Activated T-helper 2 cell treated with anti-CD3 and anti-CD28 coated beads, Interferon-gamma antibody, Interleukin-2, Interleukin-4, amounts not matched to agents 10 μg/mL and 5 μg/mL and 100 μg/mL, durations not matched to agents 14 hours and 24 hours and 36 hours (primary cell): Measurements from ENCODE around the gene COMMD2. TPM values are rescaled to one million over a fixed set of nuclear protein-coding genes. Genes with fewer than 3 reads are reported as not detected.

ENCODE experiments used
- DNase-seq: peaks from one replicate; pipeline ENCODE4 v3.0.0; 2021; ENCODE audit warnings: low spot score
- H3K27ac Mint-ChIP-seq: one replicate; pipeline ENCODE4 v1.8.0; 2021; ENCODE audit warnings: mixed read lengths
- H3K27me3 Mint-ChIP-seq: one replicate; pipeline ENCODE4 v1.8.0; 2021; ENCODE audit warnings: low read depth, mixed read lengths
- H3K36me3 Mint-ChIP-seq: one replicate; pipeline ENCODE4 v1.8.0; 2021; ENCODE audit warnings: low read depth, mixed read lengths
- H3K4me1 Mint-ChIP-seq: one replicate; pipeline ENCODE4 v1.8.0; 2021; ENCODE audit warnings: low read depth, mixed read lengths
- H3K4me3 Mint-ChIP-seq: one replicate; pipeline ENCODE4 v1.8.0; 2021; ENCODE audit warnings: low read depth, mild to moderate bottlenecking, moderate library complexity, mixed read lengths
- H3K9me3 Mint-ChIP-seq: one replicate; pipeline ENCODE4 v1.8.0; 2021; ENCODE audit warnings: mixed read lengths
- intact Hi-C: fragments of 100-400 bp; cut with micrococcal nuclease; formaldehyde crosslinking; loops from one replicate; pipeline ENCODE4 v1.15.1; 2023
- total RNA-seq: library from RNA; stranded (reverse); gene quantifications from 2 replicates; pipeline ENCODE4 v1.2.3, GENCODE V29; 2022

Gene COMMD2
- total RNA-seq, 1 donor from 2014 or later: 40.3 TPM

DNA sequence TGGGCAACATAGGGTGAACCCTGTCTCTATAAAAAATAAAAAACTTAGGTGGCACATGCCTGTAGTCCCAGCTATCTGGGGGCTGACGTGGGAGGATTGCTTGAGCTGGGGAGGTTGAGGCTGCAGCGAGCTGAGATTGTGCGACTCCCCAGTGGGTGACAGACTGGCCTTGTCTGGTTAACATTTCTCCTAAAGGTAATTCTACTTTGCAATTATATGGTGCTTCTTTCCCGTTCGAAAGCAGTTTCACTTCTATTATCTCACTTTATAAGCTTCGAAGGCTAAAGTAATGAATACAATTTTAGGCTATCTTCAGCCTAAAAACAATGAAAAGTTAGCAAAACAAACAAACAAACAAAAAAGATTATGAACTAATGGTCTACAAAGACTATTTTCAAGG lies 35.3 kb downstream of the COMMD2 start:
- intact Hi-C loops: loop anchor here (5.0 kb wide), 1 partner anchor 205 kb away; no protein-coding TSS in a partner anchor
- Mint-ChIP-seq H3K4me1 (peaks cover 10% of the 10 kb centered on the region), H3K27ac (no peak overlapping the region), H3K36me3 (no peaks in the 10 kb centered on the region), H3K4me3 (no peak overlapping the region), H3K9me3 (peaks cover 13% of the 10 kb centered on the region), H3K27me3 (no peaks in the 10 kb centered on the region)
- no peak for DNase-seq

DNA sequence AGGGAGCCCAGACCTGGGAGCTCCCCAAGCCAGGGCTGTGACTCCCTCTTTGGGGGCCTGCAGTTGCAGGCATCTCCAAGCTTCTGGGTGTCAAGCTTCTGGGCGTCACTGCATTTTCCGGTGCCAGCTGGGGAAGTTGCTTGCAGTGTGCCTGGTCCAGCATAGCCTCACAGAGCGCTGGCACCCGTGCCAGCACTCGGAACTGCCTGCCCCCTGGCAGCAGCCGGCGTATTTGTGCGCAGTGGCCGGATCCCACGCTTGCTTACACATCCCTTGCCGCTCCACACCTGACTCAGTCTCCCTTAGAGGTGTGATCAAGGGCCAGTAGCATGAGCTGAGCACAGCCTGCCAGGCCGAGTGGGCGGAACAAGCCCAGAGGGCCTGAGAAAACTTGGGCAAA lies 37.0 kb downstream of the COMMD2 start:
- Mint-ChIP-seq H3K27me3 (no peaks in the 10 kb centered on the region), H3K4me1 (peaks cover 10% of the 10 kb centered on the region), H3K36me3 (no peaks in the 10 kb centered on the region), H3K27ac (no peak overlapping the region), H3K9me3 (no peaks in the 10 kb centered on the region), H3K4me3 (no peak overlapping the region)
- DNase-seq: no peak
- intact Hi-C loops: loop anchor here (5.0 kb wide), 1 partner anchor 203 kb away; no protein-coding TSS in a partner anchor

DNA sequence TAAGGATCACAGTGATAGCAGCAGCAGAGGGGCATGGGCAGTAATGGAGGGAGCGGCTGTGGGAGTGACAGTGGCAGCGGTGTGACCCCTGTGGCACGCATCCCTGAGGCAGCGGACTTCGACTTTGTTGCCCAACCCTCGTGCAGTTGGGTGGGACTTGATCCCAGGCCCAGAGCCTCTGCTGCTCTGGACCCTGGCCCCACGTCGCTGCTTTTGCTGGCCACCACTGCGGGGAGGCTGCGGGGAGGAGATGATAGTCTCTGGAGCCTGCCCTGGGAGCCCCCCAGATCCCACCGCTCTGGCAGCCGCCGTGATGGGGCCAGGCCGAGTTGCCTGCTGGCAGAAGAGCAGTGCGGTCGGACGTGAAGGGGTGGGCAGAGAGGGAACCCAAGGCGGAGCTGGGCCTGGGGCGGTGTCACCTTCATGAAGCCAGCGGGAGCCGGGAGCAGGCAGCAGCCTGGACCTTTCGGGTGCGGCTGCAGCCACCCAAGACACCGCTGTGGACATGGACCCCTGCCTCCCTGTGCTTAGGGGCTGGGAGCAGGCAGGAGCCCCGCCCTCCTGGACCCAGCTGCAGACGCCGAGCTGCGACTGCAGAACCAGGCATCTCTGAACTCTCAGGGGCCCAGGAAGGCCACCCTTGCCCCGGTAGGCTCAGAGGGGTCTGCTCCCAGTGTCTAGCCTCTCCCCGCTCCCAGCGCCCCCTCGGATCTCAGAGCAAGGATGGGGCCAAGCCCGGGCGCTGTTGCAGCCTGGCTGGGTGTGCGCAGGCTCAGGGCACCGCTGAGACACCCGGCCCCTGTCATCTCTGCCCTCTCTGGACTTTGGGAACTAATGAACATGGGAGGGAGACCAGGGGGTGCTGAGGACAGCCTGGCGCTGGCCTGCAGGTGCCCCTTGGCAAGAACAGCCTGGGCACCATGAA lies 38.3 kb downstream of the COMMD2 start:
- H3K27ac Mint-ChIP-seq: no peak overlapping the region
- H3K36me3 Mint-ChIP-seq: no peaks in the 10 kb centered on the region
- intact Hi-C loops: no loop called here
- no peak overlapping the region for H3K4me3 Mint-ChIP-seq
- DNase-seq: no peak
- peaks cover 10% of the 10 kb centered on the region for H3K4me1 Mint-ChIP-seq
- no peaks in the 10 kb centered on the region for H3K27me3 Mint-ChIP-seq
- no peaks in the 10 kb centered on the region for H3K9me3 Mint-ChIP-seq

GRCh38 chr3:149706905-149707304 lies 45.4 kb downstream of the COMMD2 start:
- no peak for DNase-seq
- no peak overlapping the region for H3K4me3 Mint-ChIP-seq
- H3K27ac Mint-ChIP-seq: no peak overlapping the region
- H3K4me1 Mint-ChIP-seq: peaks cover 20% of the 10 kb centered on the region
- H3K9me3 Mint-ChIP-seq: no peaks in the 10 kb centered on the region
- H3K36me3 Mint-ChIP-seq: no peaks in the 10 kb centered on the region
- H3K27me3 Mint-ChIP-seq: no peaks in the 10 kb centered on the region
- intact Hi-C loops: no loop called here

DNA sequence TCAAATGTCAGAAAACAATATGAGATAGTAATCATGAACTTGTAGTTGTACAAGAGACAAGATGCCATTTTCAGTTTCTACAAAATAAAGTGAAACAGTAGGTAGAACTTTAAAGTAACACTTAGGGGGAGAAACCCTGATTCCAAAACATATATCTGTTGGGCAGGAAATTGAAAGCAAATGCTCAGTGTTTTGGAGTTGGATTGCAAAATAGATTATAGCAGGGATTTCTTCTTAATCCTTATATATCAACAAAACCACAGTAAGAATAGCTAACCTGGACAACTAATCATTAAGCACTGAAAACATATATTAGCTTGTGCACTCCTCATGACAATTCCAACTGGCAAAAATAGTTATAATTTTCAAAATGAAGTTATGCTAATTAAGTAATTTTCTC lies 46.9 kb downstream of the COMMD2 start:
- Mint-ChIP-seq H3K9me3 (no peaks in the 10 kb centered on the region), H3K27me3 (no peaks in the 10 kb centered on the region), H3K27ac (no peak overlapping the region), H3K4me1 (peaks cover 25% of the 10 kb centered on the region), H3K36me3 (no peaks in the 10 kb centered on the region), H3K4me3 (no peak overlapping the region)
- intact Hi-C loops: no loop called here
- DNase-seq: no peak

DNA sequence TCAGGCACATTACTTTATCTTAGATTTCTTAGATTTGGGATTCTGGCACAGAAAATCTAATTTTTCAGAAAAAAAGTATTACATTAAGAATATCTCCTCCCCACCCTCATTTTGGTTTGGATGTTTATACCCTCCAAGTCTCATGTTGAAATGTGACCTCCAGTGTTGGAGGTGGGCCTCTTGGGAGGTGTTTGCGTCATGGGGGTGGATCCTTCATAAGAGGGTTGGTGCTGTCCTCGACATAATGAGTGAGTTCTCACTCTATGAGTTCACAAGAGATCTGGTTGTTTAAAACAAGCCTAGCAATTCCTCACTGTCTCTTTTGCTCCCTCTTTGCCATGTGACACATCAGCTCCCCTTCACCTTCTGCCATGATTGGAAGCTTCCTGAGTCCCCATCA lies 48.8 kb downstream of the COMMD2 start:
- H3K36me3 Mint-ChIP-seq: peaks cover 6% of the 10 kb centered on the region
- no peaks in the 10 kb centered on the region for H3K27me3 Mint-ChIP-seq
- no peak overlapping the region for H3K4me3 Mint-ChIP-seq
- intact Hi-C loops: loop anchor here (1.0 to 2.0 kb wide), 2 partner anchors 24 to 45 kb away; partner anchors contain the start of gene WWTR1
- peaks cover 14% of the 10 kb centered on the region for H3K9me3 Mint-ChIP-seq
- peaks cover 25% of the 10 kb centered on the region for H3K4me1 Mint-ChIP-seq
- H3K27ac Mint-ChIP-seq: peak overlapping the region; percentile 80
- no peak for DNase-seq

- H3K4me1 Mint-ChIP-seq: peaks cover 25% of the 10 kb centered on the region
- peaks cover 20% of the 10 kb centered on the region for H3K9me3 Mint-ChIP-seq
- no peak for DNase-seq
- peaks cover 12% of the 10 kb centered on the region for H3K36me3 Mint-ChIP-seq
- no peak overlapping the region for H3K4me3 Mint-ChIP-seq
- no peaks in the 10 kb centered on the region for H3K27me3 Mint-ChIP-seq
- H3K27ac Mint-ChIP-seq: peak overlapping the region; percentile 80
- intact Hi-C loops: loop anchor here (1.0 to 2.0 kb wide), 4 partner anchors 24 to 127 kb away; partner anchors contain the start of gene WWTR1
Observed at GRCh38 chr3:149702691-149703441, 49.4 kb downstream of the COMMD2 start.

DNA sequence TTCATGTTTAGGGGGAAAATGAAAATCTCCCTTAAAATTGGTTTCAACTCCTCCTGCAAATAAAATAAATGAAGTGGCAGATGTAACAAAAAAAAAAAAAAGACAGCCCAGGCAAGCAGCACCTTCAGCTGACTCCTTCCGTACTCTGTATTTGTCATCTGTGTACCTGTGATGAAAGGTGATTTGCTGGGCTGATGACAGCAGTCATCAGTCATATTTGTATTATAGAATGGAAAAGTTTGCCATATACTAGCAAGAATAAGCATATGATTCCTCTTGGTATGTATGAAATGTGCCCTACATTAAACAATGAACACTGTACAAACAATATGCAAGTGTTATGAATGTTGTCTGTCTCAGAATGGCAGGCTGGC lies 50.3 kb downstream of the COMMD2 start:
- no peak for DNase-seq
- peak overlapping the region; percentile 84 for H3K27ac Mint-ChIP-seq
- peaks cover 25% of the 10 kb centered on the region for H3K4me1 Mint-ChIP-seq
- intact Hi-C loops: loop anchor here (1.0 to 2.0 kb wide), 3 partner anchors 43 to 126 kb away; partner anchors contain the start of gene WWTR1
- peaks cover 12% of the 10 kb centered on the region for H3K36me3 Mint-ChIP-seq
- H3K27me3 Mint-ChIP-seq: no peaks in the 10 kb centered on the region
- peaks cover 29% of the 10 kb centered on the region for H3K9me3 Mint-ChIP-seq
- peak overlapping the region; percentile 64 for H3K4me3 Mint-ChIP-seq

GRCh38 chr3:149701206-149701976 lies 50.9 kb downstream of the COMMD2 start:
- H3K4me3 Mint-ChIP-seq: peak overlapping the region; percentile 64
- peaks cover 12% of the 10 kb centered on the region for H3K36me3 Mint-ChIP-seq
- H3K27ac Mint-ChIP-seq: peak overlapping the region; percentile 84
- no peak for DNase-seq
- peaks cover 25% of the 10 kb centered on the region for H3K4me1 Mint-ChIP-seq
- intact Hi-C loops: no loop called here
- H3K27me3 Mint-ChIP-seq: no peaks in the 10 kb centered on the region
- H3K9me3 Mint-ChIP-seq: peaks cover 35% of the 10 kb centered on the region

Other genes with a start within 250 kb of the COMMD2 start
- 2.6 TPM in 2 replicates for gene WWTR1, start 94.5 kb downstream of the COMMD2 start, total RNA-seq
- not detected in 2 replicates for gene ANKUB1, start 40.1 kb upstream of the COMMD2 start, total RNA-seq
- gene RNF13, start 60.7 kb upstream of the COMMD2 start, total RNA-seq: 33.5 and 39.6 TPM in 2 replicates
- 0.78 and 0.85 TPM in 2 replicates for gene PFN2, start 218.4 kb upstream of the COMMD2 start, total RNA-seq